Mesenteric fat pad (tissue), 1 donor: ENCODE data around the gene SOD1. TPM values are rescaled to one million over a fixed set of nuclear protein-coding genes. Genes with fewer than 3 reads are reported as not detected.
"Not testable (repeated sequence)": the region's sequence is repeated elsewhere in the genome, so short reads cannot be mapped to it uniquely, and the experiment has no call there.

ENCODE experiments used
- DNase-seq: peaks from one replicate; pipeline ENCODE4 v3.0.0-alpha.2; 2020; ENCODE audit warnings: low spot score
- total RNA-seq: library from RNA; stranded (reverse); fragmentation: NEBNext Ultra II Directional; extraction: Animal tissue kit (Norgen Biotek cat#: 25700); gene quantifications from one replicate; pipeline ENCODE4 v1.2.1, GENCODE V29; 2021
- donor health status: DM: yes; HTN: yes; CAD: no.

The SOD1 gene
- total RNA-seq, 1 donor from 2014 or later = 258 TPM

GRCh38 chr21:31654821-31655580 lies 4.5 kb upstream of the SOD1 start:
- DNase-seq = not testable (repeated sequence)

- no peak for DNase-seq
Measured at GRCh38 chr21:31656199-31657095, 3.0 kb upstream of the SOD1 start.

- no peak for DNase-seq
Measured at GRCh38 chr21:31658053-31658452, 1.4 kb upstream of the SOD1 start.

- DNase-seq = no peak
Measured at GRCh38 chr21:31659286-31659535, 282 bp upstream of the SOD1 start.

- DNase-seq = no peak
Measured at GRCh38 chr21:31660259-31660565, 719 bp downstream of the SOD1 start.

- no peak for DNase-seq
Measured at GRCh38 chr21:31660591-31660990, 1.1 kb downstream of the SOD1 start.

GRCh38 chr21:31663584-31664249 lies 4.2 kb downstream of the SOD1 start:
- DNase-seq = no peak

GRCh38 chr21:31665397-31665796 lies 5.9 kb downstream of the SOD1 start:
- DNase-seq = no peak

GRCh38 chr21:31665869-31666268 lies 6.4 kb downstream of the SOD1 start:
- DNase-seq = not testable (repeated sequence)

GRCh38 chr21:31666445-31667010 lies 7.0 kb downstream of the SOD1 start:
- DNase-seq = no peak

- no peak for DNase-seq
Measured at GRCh38 chr21:31667132-31667531, 7.6 kb downstream of the SOD1 start.

- DNase-seq = no peak
Measured at GRCh38 chr21:31667639-31668038, 8.1 kb downstream of the SOD1 start.

- DNase-seq = no peak
Measured at GRCh38 chr21:31668651-31669491, 9.4 kb downstream of the SOD1 start.

- DNase-seq = no peak
Measured at GRCh38 chr21:31670070-31670469, 10.6 kb downstream of the SOD1 start.

GRCh38 chr21:31671146-31671716 lies 11.7 kb downstream of the SOD1 start:
- no peak for DNase-seq

- DNase-seq = no peak
Measured at GRCh38 chr21:31671931-31672330, 12.4 kb downstream of the SOD1 start.

GRCh38 chr21:31673321-31673912 lies 13.9 kb downstream of the SOD1 start:
- DNase-seq = no peak

GRCh38 chr21:31675318-31675717 lies 15.8 kb downstream of the SOD1 start:
- DNase-seq = no peak

- DNase-seq = no peak
Measured at GRCh38 chr21:31675960-31676359, 16.5 kb downstream of the SOD1 start.

GRCh38 chr21:31677047-31677446 lies 17.6 kb downstream of the SOD1 start:
- DNase-seq = no peak
